Kidney epithelial cell (primary cell): ENCODE results near the gene ATP5ME. TPM values are rescaled to one million over a fixed set of nuclear protein-coding genes. Genes with fewer than 3 reads are reported as not detected.

ENCODE experiments used
- DNase-seq: peaks from one replicate; pipeline ENCODE4 v3.0.0-alpha.2; 2010; ENCODE audit warnings: low read depth
- H3K27me3 ChIP-seq: 2 replicates; pipeline ENCODE4 v1.6.0; 2011; ENCODE audit warnings: low read length; ENCODE audit not compliant: control insufficient read depth, insufficient read depth
- H3K36me3 ChIP-seq: 2 replicates; pipeline ENCODE4 v1.5.1; 2011; ENCODE audit warnings: low read length; ENCODE audit not compliant: control insufficient read depth, insufficient read depth
- H3K4me3 ChIP-seq: 2 replicates; pipeline ENCODE4 v1.5.1; 2011; ENCODE audit warnings: low read depth, mild to moderate bottlenecking, control low read depth, low read length
- total RNA-seq: library from RNA; depleted of rRNA; stranded (reverse); fragments of >200 nt; gene quantifications from 2 replicates; pipeline ENCODE4 v1.2.3, GENCODE V29; 2015
- TF ChIP-seq, protein P1 (sequence below): IDR thresholded peaks from 2 replicates; pipeline ENCODE4 v1.5.1; 2011; ENCODE audit warnings: mild to moderate bottlenecking, moderate library complexity, low read length, control low read depth, inconsistent platforms; ENCODE audit not compliant: insufficient read depth, poor library complexity, severe bottlenecking

Gene ATP5ME
- total RNA-seq, 1 donor from 2014 or later: 116 TPM

DNA sequence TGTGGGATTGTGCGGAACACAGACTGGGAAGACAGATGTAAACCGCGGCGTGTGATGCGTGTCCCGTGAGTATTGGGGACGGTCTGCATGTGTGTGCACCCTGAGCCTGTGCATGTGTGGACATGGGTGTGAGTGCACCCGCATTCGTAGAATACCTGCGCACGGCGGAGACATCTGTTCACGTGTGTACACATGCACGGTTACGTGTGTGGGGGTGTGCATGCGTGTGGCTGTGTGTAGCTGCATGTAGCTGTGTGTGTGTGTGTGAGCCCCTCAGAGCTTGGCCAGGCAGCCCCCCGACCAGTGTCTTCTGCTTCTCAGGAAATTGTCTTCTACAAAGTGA is 19.6 kb downstream of the ATP5ME start:
- Histone ChIP-seq H3K4me3 (no peak overlapping the region), H3K27me3 (peaks cover 42% of the 10 kb centered on the region), H3K36me3 (no peaks in the 10 kb centered on the region)
- DNase-seq: no peak
- TF ChIP-seq, protein P1, sequence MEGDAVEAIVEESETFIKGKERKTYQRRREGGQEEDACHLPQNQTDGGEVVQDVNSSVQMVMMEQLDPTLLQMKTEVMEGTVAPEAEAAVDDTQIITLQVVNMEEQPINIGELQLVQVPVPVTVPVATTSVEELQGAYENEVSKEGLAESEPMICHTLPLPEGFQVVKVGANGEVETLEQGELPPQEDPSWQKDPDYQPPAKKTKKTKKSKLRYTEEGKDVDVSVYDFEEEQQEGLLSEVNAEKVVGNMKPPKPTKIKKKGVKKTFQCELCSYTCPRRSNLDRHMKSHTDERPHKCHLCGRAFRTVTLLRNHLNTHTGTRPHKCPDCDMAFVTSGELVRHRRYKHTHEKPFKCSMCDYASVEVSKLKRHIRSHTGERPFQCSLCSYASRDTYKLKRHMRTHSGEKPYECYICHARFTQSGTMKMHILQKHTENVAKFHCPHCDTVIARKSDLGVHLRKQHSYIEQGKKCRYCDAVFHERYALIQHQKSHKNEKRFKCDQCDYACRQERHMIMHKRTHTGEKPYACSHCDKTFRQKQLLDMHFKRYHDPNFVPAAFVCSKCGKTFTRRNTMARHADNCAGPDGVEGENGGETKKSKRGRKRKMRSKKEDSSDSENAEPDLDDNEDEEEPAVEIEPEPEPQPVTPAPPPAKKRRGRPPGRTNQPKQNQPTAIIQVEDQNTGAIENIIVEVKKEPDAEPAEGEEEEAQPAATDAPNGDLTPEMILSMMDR: no peak

DNA sequence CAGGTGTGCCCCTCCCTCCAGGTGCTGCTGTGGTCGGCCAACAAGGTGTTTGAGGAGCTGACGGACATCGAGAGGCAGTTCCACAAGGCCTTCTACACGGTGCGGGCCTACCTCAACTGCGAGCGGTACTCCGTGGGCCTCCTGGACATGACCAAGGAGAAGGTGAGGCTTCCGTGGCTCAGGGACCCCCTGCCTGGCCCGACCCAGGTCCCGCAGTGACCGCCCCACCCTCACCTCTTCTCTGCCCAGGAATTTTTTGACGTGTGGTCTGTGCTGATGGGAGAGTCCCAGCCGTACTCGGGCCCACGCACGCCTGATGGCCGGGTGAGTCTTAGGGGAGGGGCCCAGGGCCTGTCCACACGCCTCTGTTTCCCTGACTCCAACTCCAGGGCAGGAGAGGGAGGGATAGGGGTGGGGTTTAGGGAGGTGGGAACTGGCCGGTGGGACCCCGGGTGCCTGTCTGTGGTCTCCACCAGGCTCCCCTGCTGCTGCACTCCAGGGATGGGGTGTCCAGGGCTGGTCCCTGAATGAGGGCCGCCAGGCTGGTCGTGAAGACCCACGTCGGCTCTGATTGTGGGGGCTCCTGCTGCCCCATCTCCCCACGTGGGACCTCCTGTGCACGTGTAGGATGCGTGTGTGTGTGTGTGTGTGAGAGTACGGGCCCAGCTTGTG is 20.1 kb downstream of the ATP5ME start:
- Histone ChIP-seq H3K4me3 (no peak overlapping the region), H3K36me3 (no peaks in the 10 kb centered on the region), H3K27me3 (peaks cover 47% of the 10 kb centered on the region)
- DNase-seq: no peak
- TF ChIP-seq, protein P1: no peak

DNA sequence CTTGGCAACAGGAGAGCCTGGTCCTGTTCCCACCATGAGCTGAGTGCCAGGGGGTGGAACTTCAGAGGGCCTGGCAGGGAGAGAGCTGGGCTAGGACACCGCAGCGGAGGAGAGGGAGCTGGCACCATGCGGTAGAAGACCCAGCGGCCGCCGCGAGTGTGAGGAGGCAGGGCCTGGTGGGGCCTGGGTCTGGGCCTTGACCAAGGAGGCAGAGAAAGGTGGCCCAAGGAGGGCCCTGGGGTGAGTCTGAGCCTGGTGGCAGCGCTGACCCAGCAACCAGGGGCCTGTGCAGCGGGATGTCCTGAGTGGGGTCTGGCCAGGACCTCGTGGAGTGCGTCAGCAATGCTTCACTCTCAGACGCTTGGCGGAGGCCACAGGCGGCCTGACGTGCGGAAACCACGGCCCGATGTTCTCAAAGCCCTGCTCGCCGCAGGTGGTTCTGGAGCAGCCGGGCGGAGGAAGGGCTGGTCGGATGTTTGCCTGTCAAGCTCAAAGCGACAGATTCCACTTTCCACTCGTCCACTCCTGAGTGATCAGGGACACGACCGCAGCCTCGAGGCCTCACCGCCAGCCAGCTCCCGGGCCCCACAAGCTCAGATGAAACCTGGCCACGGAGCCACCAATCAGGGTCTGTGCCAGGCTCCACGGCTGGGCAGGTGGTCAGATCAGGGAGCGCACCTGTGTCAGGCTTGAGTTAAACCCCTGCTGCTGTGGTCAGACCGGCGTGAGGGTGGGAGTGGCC is 20.8 kb downstream of the ATP5ME start:
- Histone ChIP-seq H3K4me3 (no peak overlapping the region), H3K36me3 (no peaks in the 10 kb centered on the region), H3K27me3 (peaks cover 54% of the 10 kb centered on the region)
- TF ChIP-seq, protein P1: no peak
- DNase-seq: no peak

DNA sequence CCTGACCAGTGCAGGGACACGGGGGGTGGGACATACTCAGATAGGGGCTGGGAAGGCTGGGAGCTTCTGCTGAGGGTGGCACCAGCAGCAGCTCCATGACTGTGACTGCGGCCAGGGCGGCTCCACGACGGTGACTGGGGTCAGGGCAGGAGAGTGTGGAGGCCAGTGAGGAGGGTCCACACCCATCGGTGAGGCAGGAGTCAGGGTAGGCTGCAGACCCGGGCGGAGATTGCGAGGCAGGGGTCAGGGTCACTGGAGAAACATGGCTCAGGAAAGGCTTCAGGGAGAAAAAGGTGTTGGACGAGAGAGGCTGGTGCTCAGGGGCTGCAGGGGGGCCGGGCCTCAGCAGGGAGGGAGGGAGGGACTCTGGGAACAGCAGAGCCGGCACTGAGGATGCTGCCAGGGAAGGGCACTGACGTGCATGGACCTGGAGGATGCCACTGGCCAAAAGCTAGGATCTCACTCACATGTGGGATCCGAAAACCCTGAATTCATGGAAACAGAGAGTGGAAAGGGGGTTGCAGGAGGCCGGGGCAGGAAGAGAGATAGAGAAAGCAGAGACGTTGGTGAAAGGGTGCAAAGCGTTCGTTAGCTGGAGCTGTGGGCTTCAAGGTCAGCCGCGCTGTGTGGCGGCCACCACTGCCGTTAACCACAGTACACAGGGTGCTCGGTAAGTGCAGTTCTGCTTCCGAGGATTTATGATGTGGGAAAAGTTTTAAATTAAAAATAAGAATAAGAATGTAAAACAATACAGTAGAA is 22.0 kb downstream of the ATP5ME start:
- Histone ChIP-seq H3K27me3 (peaks cover 54% of the 10 kb centered on the region), H3K4me3 (no peak overlapping the region), H3K36me3 (no peaks in the 10 kb centered on the region)
- TF ChIP-seq, protein P1: no peak
- DNase-seq: no peak

DNA sequence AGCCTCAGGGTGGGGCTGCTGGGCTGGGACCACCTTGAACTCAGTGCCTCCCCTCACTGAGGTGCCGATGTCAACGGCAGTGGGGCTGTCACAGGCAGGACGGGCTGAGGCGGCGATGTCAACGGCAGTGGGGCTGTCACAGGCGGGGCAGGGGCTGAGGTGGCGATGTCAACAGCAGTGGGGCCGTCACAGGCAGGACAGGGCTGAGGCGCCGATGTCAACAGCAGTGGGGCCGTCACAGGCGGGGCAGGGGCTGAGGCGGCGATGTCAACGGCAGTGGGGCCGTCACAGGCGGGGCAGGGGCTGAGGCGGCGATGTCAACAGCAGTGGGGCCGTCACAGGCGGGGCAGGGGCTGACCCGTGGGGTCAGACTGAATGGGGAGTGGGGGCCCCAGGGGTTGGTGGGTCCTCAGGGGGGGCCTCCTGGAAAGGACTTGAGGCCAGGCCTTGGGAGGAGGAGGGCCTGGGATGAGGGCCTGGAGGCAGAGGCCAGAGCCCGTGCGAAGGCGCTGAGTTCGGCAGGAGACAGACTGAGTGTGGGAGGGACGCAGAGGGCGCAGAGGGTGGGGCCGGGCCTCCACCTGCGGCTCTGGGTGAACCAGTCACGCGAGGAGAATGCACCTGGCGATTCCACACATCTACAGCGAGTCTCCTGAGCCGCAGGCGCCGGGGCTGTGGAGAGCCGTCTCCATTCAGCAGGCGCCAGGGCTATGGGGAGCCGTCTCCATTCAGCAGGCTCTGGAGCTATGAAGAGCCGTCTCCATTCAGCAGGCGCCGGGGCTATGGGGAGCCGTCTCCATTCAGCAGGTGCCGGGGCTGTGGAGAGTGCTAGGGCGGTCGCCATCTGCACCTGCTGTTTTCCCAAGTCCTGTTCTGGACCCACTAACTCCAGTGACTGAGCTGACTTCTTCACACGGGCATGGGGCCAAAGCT is 22.9 kb downstream of the ATP5ME start:
- Histone ChIP-seq H3K36me3 (no peaks in the 10 kb centered on the region), H3K27me3 (peaks cover 54% of the 10 kb centered on the region), H3K4me3 (no peak overlapping the region)
- no peak for DNase-seq
- TF ChIP-seq, protein P1: no peak
